Hematopoietic multipotent progenitor cell treated with erythropoietin and hydrocortisone succinate and interleukin-3 and kit ligand, for 4 days (in vitro differentiated cells): Measurements from ENCODE around the gene BOK.

ENCODE experiments used
- DNase-seq: peaks from one replicate; pipeline ENCODE4 v3.0.0-alpha.2; 2015

BOK gene

GRCh38 chr2:241539616-241540374 lies 18.8 kb upstream of the BOK start:
- no peak for DNase-seq

GRCh38 chr2:241540401-241540770 lies 18.2 kb upstream of the BOK start:
- no peak for DNase-seq

- peak; percentile 82 for DNase-seq
Observed at GRCh38 chr2:241540771-241541561, 17.6 kb upstream of the BOK start.

GRCh38 chr2:241541564-241542277 lies 16.8 kb upstream of the BOK start:
- no peak for DNase-seq

- DNase-seq, result no peak
Observed at GRCh38 chr2:241542278-241542605, 16.3 kb upstream of the BOK start.

- DNase-seq, result no peak
Observed at GRCh38 chr2:241545106-241545505, 13.4 kb upstream of the BOK start.

GRCh38 chr2:241545523-241546473 lies 12.7 kb upstream of the BOK start:
- no peak for DNase-seq

- no peak for DNase-seq
Observed at GRCh38 chr2:241546771-241547498, 11.6 kb upstream of the BOK start.

GRCh38 chr2:241547781-241548450 lies 10.6 kb upstream of the BOK start:
- DNase-seq, result no peak

- DNase-seq, result no peak
Observed at GRCh38 chr2:241548451-241548835, 10.1 kb upstream of the BOK start.

GRCh38 chr2:241550616-241551580 lies 7.6 kb upstream of the BOK start:
- no peak for DNase-seq

- no peak for DNase-seq
Observed at GRCh38 chr2:241551599-241551997, 6.9 kb upstream of the BOK start.

- DNase-seq, result no peak
Observed at GRCh38 chr2:241551998-241552737, 6.4 kb upstream of the BOK start.

- no peak for DNase-seq
Observed at GRCh38 chr2:241553512-241553830, 5.1 kb upstream of the BOK start.

GRCh38 chr2:241553981-241554380 lies 4.6 kb upstream of the BOK start:
- no peak for DNase-seq

GRCh38 chr2:241554610-241555322 lies 3.8 kb upstream of the BOK start:
- no peak for DNase-seq

GRCh38 chr2:241555711-241556110 lies 2.8 kb upstream of the BOK start:
- no peak for DNase-seq

GRCh38 chr2:241556746-241557145 lies 1.8 kb upstream of the BOK start:
- no peak for DNase-seq
